ACHN (cell line): Measurements from ENCODE around the gene MPP1.
"Not testable (repeated sequence)": the region's sequence is repeated elsewhere in the genome, so short reads cannot be mapped to it uniquely, and the experiment has no call there.

Experiments used
- DNase-seq: peaks from one replicate; pipeline ENCODE4 v3.0.0-alpha.2; 2015
- in situ Hi-C: cut with HindIII; loops from 2 replicates; pipeline ENCODE4 v1.10.0; 2017; ENCODE audit warnings: low sequenced_read_pairs, low pct_ligation_motif_present, low pct_unique_long_range_greater_than_20kb

The MPP1 gene

GRCh38 chrX:154816326-154816898, 11.1 kb upstream of the MPP1 start:
- in situ Hi-C loops, DNase-seq: not testable (repeated sequence)

DNA sequence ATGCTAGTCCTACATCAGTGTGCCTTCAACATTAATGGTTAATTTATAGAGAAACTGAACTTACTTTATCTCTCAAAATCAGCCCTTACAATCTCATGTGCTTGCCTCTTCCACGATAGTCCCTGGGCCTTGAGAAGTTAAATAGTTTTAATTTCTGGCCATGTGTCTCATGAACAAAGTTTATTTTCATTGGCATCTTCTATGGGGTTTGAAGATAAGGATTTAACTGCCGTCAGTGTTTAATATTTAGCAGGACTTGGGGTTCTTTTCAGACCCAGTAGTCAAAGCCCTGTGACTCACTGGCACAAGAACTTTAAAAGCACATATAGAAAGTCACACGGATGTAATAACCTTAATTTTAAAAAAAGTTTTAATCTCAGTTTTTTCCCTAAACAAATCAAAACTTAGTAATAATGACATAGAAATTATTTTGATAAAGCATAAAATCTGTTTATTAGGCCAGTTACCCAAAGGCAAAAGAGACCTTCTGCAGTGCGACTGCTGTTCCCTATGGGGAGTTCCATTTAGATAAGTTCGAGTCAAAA, 10.1 kb upstream of the MPP1 start:
- DNase-seq = no peak
- in situ Hi-C loops = no loop called here

- DNase-seq = no peak
- in situ Hi-C loops = no loop called here
Observed at GRCh38 chrX:154813801-154814200, 8.5 kb upstream of the MPP1 start.

- no peak for DNase-seq
- in situ Hi-C loops = no loop called here
Observed at GRCh38 chrX:154812341-154813101, 7.2 kb upstream of the MPP1 start.

DNA sequence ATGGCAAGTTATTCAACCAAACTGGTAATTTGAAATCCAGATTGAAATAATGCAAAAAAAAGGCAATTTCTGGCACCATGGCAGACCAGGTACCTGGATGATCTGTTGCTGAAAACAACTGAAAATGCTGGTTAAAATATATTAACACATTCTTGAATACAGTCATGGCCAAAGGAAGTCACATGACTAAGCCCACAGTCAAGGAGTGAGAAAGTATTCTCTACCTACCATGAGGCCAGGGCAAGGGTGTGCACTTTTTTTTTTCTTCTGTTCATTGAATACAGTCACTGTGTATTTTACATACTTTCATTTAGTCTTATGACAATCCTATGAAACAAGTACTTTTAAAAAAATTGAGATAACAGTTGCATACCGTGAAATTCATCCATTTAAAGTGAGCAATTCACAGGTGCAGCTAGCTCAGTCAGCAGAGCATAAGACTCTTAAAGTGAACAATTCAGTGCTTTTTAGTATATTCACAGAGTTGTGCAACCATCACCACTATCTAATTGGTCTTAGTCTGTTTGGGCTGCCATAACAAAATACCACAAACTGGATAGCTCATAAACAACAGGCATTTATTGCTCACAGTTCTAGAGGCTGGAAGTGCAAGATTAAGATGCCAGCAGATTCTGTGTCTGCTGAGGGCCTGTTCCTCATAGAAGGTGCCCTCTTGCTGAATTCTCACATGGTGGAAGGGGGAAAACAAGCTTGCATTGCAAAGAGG, 4.8 kb upstream of the MPP1 start:
- DNase-seq = no peak
- in situ Hi-C loops = no loop called here

DNA sequence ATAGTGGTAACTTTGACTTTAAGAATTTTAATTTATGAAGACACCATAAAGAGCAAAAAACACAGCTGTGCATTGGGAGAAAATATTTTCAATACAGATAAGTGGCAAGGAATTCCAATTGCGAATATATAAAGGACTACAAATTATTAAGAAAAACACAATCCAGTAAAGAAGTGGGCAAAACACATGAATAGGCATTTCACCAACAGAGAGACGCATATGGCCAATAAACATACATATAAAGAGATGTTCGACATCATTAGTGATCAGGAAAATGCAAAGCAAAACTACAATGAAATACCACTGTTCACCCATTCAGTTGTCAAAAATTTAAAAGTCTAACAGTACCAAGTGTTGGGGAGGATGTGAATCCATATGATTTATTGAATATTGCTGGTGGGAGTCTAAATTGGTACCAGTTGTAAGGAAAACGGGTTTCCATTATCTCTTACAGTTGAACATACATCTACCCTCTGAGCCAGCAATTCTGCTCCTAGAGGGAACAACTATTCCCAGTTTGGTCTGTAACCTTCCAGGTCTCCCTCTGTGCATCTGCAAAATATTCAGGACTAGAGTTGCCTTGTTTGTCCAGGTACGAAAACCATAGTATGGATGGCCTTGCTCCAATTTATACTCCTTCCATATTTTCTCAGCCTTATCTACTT, 1.7 kb upstream of the MPP1 start:
- DNase-seq = no peak
- in situ Hi-C loops = no loop called here

GRCh38 chrX:154805696-154806091, 409 bp upstream of the MPP1 start:
- DNase-seq = peak; percentile 12
- in situ Hi-C loops = no loop called here

GRCh38 chrX:154804261-154804956, 876 bp downstream of the MPP1 start:
- DNase-seq = no peak
- in situ Hi-C loops = no loop called here

DNA sequence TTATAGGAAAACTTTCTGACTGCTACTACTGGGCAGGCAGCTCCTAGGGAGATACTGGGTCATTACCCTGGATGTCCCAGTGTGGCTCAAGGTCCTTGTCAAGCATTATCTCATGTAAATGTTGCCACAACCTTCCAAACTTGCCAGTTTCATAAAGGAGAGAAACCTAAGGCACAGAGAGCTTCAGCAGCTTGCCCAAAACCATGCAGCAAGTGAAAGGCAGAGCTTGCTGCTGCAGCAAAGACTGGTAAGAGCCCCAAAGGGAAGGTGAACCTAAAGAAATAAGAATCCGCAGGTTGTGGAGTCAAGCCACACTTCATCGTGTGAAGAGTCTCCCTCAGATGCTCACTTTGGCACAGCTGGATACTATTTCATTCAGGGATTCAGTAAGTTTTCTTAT, 2.3 kb downstream of the MPP1 start:
- in situ Hi-C loops = no loop called here
- no peak for DNase-seq

DNA sequence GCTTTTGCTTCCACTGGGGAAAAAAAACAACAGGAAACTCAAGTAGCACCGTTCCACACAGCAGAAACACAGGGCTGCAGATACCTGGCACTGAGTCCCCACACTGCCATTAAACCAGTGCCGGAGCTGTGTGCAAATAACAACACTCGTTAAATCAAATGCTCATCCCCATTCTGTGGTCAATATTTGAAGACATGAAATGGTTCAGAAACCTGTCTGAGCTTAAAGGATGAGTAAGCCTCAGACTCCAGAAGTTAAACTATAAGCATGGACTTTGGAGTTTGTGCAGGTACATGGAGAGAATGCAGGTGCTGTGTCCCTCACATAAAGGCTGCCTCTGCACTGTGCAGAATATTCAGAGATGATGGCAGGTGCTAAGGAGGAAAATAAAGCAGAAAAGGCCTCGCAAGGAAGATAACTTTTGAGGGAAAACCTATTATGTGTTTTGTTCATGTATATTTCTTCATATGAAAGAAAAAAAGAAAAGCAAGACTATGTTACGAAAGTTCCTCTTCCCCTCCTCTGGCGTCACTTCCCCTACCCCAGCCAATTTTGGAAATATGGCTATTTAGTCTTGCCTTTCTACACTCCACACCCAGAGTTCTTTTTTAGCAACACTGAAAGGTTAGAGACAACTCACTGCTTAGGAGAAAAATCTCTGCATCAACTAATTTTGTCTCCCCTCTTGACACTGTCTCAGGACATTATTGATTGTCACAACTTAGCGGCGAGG, 4.6 kb downstream of the MPP1 start:
- in situ Hi-C loops = no loop called here
- no peak for DNase-seq

DNA sequence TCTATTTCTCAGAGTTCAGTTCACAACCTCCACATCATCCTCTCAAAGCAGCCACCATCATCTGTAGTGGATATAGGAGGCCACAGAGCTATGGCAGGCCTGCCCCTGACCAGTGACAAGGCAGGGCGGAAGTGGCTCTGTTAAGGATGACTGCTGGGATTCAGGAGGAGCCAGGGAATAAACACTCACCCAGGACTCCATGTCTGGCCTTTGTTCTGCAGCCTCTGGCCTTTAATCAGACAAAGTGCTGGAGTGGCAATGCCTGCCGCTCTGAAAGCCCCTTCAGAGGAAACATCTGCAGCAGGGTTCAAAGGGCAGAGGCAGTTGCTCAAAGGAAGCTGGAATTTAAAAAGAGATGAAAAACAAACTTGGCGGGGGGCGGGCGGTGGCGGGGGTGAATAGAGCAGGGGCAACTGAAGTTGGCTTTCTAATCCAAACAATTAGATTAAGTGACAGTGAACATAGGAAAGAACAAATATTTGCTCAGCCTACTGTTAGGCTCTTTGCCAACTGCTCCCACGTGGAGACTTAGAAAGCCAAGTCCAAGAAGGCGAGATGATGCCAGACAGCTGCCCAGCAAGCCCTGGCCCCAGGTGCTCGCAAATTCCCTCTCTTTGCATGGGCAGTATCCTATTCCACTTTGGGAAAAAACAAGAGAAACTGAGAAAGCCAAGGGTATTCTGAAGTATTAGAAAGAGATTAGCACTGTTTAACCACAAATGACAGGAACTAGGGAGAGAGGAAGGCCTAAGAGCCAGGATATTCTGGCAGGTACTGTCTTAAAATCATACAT, 5.5 kb downstream of the MPP1 start:
- no peak for DNase-seq
- in situ Hi-C loops = no loop called here

GRCh38 chrX:154797006-154797405, 8.3 kb downstream of the MPP1 start:
- peak; percentile 50 for DNase-seq
- in situ Hi-C loops = no loop called here

DNA sequence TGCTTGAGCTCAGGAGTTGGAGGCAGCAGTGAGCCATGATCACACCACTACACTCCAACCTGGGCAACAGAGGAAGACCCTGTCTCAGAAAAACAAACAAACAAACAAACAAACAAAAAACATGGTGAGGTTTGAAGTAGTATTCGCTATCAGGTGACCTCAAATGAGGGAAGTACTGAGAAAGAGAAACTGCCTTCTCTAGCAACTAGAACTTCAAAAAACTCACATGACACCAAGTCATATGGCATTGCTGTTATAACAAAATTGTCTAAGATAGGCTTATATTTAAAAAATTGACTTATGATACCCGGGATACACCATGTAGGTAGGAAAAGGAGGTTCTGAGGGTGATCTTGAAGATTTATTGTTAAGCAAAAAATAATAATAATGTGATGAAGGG, 10.3 kb downstream of the MPP1 start:
- in situ Hi-C loops = no loop called here
- DNase-seq = no peak

GRCh38 chrX:154793084-154793795, 12.0 kb downstream of the MPP1 start:
- no peak for DNase-seq
- in situ Hi-C loops = no loop called here

DNA sequence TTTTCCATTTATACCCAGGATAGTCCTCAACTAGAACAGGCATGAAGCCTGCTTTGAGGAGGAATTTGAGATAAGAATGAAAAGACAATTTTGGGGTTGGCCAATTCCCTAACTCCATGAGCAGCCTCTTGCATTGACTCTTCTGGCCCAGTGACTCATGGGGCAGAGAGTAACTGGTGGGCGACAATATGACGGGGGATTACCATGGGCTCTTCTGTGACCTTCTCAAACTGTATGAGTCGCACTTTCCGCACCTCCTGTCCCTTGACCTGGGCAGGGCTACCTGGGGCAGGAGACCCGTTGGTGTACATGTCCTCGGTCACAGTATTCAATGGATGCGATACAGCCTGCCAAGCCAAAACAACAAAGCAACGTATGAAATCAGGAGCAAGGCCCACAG, 13.3 kb downstream of the MPP1 start:
- DNase-seq = no peak
- in situ Hi-C loops = no loop called here

DNA sequence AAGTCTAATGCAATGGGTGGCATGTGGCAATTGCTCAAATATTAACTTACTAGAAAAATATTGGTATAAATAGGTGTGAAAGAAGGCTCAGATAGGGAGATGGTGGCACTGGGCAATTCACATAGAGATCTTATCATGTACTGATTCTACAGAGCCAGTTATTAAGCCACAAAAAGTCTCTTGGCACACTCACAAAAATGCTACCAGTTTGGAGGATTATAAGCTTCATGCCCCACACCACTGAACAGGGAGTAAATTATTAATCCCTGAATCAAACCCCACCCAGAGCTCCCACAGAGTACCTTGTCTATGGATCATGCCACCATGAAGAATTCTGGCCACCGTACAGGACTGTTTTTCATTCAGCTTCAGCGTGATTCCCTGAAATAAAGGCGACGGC, 13.8 kb downstream of the MPP1 start:
- in situ Hi-C loops = no loop called here
- peak; percentile 46 for DNase-seq

DNA sequence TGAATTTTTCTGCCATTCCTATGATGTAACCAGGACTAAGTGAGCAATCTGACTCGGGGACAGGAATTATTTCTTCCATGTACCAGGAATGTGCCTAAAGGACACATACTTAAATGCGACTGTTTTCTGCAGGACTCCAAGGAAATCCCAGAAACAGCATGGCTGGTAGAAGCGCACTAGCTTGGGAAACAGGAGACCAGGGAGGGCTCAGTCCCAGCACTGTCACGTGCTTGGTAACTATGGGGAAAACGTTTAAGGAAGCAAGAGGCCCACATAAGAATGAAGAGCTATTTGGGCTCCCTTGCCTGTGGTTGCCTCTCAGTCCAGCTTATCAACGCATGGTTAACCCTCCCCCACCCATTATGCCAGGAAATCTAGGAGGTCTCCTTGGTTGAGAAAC, 19.6 kb downstream of the MPP1 start:
- no peak for DNase-seq
- in situ Hi-C loops = no loop called here
